Measurements from ENCODE around the gene ONECUT2. TPM values are rescaled to one million over a fixed set of nuclear protein-coding genes. Genes with fewer than 3 reads are reported as not detected.

ONECUT2 gene
- total and polyA plus RNA-seq, 9 of the 15 experiments (the other 6 are each of a cell fraction or from before 2014, with no cell fraction given) = 0.27 to 2.5 (median 0.83) TPM

DNA sequence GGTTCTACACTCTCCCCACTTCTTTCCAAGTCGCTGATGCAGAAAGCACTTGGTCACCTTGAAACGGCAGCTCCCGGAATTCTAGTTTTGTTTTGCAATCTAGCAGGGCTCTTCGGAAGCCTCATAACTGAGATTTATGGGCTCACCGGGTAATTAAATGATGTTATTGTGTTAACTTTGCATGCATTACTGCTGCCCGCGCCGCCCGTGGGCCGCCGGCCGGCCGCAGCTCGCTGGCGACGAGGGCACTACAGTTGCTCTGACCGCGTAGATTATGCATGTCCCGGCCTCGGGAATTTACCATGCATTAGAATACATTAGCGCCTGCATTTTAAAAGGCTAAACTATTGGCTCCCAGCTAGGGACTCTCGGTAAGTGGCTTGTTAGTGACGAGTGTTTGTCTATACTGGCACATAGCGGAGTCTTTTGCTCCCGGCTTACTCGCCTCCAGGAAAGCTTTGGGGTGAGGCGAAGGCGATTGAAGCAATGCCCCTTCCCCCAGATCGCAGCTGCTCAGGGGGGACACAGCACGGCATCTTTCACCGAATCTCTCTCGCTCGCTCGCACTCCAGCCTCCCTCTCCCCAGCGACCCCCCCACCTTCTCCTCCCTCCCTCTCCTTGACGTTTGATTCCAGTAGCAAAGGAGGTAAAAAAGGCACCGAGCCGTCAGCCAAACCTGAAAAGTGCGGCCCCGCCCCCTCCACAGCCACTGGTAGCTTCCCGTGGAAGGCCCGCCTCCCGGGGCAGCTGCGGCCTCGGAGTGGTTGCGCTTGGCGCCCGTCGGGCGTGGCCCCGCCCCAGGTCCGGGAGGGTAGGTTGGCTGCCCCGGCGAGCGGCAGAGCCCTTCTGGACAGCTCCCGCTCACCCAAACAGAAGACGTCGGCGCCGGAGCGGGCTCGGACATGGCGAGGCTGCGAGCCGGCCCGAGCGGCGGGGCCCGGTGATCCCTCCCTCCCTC is at the start of gene ONECUT2 (continued):
- TF ChIP-seq, protein P1, sequence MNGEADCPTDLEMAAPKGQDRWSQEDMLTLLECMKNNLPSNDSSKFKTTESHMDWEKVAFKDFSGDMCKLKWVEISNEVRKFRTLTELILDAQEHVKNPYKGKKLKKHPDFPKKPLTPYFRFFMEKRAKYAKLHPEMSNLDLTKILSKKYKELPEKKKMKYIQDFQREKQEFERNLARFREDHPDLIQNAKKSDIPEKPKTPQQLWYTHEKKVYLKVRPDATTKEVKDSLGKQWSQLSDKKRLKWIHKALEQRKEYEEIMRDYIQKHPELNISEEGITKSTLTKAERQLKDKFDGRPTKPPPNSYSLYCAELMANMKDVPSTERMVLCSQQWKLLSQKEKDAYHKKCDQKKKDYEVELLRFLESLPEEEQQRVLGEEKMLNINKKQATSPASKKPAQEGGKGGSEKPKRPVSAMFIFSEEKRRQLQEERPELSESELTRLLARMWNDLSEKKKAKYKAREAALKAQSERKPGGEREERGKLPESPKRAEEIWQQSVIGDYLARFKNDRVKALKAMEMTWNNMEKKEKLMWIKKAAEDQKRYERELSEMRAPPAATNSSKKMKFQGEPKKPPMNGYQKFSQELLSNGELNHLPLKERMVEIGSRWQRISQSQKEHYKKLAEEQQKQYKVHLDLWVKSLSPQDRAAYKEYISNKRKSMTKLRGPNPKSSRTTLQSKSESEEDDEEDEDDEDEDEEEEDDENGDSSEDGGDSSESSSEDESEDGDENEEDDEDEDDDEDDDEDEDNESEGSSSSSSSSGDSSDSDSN (IDR thresholded peaks at IDR 0.05; ENCODE audit: borderline replicate concordance in 1 of 2, low read depth in 2 of 2, low read length in 2 of 2) = no peak
- peak in 1 of 2 experiments; percentile 4; a peak in 1 of 4 replicates for TF ChIP-seq SIN3A (IDR thresholded peaks at IDR 0.05; ENCODE audit: borderline replicate concordance in 2 of 2, control insufficient read depth in 1 of 2, low read depth in 2 of 2, low read length in 2 of 2)
- TF ChIP-seq MAFG (tag; conservative IDR thresholded peaks at IDR 0.05) = no peak
- TF ChIP-seq, protein P2, sequence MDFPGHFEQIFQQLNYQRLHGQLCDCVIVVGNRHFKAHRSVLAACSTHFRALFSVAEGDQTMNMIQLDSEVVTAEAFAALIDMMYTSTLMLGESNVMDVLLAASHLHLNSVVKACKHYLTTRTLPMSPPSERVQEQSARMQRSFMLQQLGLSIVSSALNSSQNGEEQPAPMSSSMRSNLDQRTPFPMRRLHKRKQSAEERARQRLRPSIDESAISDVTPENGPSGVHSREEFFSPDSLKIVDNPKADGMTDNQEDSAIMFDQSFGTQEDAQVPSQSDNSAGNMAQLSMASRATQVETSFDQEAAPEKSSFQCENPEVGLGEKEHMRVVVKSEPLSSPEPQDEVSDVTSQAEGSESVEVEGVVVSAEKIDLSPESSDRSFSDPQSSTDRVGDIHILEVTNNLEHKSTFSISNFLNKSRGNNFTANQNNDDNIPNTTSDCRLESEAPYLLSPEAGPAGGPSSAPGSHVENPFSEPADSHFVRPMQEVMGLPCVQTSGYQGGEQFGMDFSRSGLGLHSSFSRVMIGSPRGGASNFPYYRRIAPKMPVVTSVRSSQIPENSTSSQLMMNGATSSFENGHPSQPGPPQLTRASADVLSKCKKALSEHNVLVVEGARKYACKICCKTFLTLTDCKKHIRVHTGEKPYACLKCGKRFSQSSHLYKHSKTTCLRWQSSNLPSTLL (IDR thresholded peaks at IDR 0.05) = no peak
- TF ChIP-seq MTA3 (IDR thresholded peaks at IDR 0.05; ENCODE audit: borderline replicate concordance) = peak; percentile 26; the same call in 1 of the 2 replicates
- no peak for TF ChIP-seq ZC3H11A (IDR thresholded peaks at IDR 0.05; ENCODE audit: low read depth, low read length)
- TF ChIP-seq, protein P3, sequence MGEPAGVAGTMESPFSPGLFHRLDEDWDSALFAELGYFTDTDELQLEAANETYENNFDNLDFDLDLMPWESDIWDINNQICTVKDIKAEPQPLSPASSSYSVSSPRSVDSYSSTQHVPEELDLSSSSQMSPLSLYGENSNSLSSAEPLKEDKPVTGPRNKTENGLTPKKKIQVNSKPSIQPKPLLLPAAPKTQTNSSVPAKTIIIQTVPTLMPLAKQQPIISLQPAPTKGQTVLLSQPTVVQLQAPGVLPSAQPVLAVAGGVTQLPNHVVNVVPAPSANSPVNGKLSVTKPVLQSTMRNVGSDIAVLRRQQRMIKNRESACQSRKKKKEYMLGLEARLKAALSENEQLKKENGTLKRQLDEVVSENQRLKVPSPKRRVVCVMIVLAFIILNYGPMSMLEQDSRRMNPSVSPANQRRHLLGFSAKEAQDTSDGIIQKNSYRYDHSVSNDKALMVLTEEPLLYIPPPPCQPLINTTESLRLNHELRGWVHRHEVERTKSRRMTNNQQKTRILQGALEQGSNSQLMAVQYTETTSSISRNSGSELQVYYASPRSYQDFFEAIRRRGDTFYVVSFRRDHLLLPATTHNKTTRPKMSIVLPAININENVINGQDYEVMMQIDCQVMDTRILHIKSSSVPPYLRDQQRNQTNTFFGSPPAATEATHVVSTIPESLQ (CRISPR knock-in tag; IDR thresholded peaks at IDR 0.05) = no peak
- TF ChIP-seq MTF1 (CRISPR knock-in tag; IDR thresholded peaks at IDR 0.05; ENCODE audit: borderline replicate concordance) = no peak
- no peak for TF ChIP-seq ZNF324 (CRISPR knock-in tag; IDR thresholded peaks at IDR 0.05)
- TF ChIP-seq, protein P4, sequence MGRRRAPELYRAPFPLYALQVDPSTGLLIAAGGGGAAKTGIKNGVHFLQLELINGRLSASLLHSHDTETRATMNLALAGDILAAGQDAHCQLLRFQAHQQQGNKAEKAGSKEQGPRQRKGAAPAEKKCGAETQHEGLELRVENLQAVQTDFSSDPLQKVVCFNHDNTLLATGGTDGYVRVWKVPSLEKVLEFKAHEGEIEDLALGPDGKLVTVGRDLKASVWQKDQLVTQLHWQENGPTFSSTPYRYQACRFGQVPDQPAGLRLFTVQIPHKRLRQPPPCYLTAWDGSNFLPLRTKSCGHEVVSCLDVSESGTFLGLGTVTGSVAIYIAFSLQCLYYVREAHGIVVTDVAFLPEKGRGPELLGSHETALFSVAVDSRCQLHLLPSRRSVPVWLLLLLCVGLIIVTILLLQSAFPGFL (CRISPR knock-in tag; IDR thresholded peaks at IDR 0.05) = no peak
- TF ChIP-seq BRD9 (IDR thresholded peaks at IDR 0.05; ENCODE audit: low read depth, partially characterized antibody) = no peak
- TF ChIP-seq ZNF311 (CRISPR knock-in tag; IDR thresholded peaks at IDR 0.05) = no peak
- TF ChIP-seq U2AF1 (optimal IDR thresholded peaks at IDR 0.05; ENCODE audit: low read depth, low read length) = no peak
- TF ChIP-seq, protein P5, sequence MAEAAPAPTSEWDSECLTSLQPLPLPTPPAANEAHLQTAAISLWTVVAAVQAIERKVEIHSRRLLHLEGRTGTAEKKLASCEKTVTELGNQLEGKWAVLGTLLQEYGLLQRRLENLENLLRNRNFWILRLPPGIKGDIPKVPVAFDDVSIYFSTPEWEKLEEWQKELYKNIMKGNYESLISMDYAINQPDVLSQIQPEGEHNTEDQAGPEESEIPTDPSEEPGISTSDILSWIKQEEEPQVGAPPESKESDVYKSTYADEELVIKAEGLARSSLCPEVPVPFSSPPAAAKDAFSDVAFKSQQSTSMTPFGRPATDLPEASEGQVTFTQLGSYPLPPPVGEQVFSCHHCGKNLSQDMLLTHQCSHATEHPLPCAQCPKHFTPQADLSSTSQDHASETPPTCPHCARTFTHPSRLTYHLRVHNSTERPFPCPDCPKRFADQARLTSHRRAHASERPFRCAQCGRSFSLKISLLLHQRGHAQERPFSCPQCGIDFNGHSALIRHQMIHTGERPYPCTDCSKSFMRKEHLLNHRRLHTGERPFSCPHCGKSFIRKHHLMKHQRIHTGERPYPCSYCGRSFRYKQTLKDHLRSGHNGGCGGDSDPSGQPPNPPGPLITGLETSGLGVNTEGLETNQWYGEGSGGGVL (CRISPR knock-in tag; IDR thresholded peaks at IDR 0.05) = no peak
- no peak for TF ChIP-seq MAFF (IDR thresholded peaks at IDR 0.05; ENCODE audit: low read length)
- no peak for TF ChIP-seq RFX5 (IDR thresholded peaks at IDR 0.05; ENCODE audit: low read depth, low read length)
- TF ChIP-seq ZSCAN29 (IDR thresholded peaks at IDR 0.05) = peak; percentile 84
